GM18508 (cell line): ENCODE measurements around the gene ARID1B.

ENCODE experiments used
- ATAC-seq: cut with Tn5 transposase; IDR thresholded peaks from one replicate; pipeline ENCODE4 v1.9.1; 2021; ENCODE audit warnings: moderate number of reproducible peaks; ENCODE audit not compliant: insufficient read depth, unreplicated experiment

ARID1B gene

DNA sequence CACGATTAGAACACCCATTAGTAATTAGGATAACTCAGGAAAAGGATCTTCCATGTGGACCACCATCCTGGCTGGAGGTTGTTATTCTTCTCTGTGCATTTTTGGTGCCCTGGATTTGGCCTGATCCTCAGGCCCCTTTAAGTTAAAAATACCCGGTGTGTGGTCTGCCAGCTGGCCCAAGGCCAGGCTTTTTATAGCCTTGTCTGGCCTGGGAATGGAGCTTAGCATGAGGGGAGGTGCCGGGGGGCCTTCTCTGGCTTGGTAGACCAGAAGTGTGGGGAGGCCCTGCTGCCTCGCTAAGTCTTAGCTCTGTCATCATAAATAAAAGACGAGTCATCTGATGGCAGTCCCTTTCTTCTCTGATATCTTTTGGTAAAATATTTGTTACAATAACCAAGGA lies 71.4 kb downstream of the ARID1B start:
- no peak for ATAC-seq

DNA sequence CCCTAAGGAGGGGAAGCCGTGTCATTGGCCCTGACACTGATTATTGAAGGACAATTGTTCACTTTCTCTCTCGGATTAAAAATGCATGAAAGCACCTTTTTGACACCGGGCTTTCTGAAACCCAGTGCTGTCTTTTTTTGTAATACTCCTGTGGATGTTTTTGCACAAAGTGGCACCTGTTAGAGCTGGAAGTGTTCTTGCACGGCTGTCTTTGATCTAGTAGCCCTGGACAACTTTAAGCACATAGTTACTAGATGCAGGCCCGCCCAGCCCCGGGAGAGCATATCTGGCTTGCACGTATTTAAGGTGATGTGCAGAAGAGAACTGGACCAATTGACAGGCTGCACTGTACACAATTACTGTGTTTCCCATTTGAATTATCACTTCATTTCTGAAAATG lies 72.6 kb downstream of the ARID1B start:
- ATAC-seq = no peak

DNA sequence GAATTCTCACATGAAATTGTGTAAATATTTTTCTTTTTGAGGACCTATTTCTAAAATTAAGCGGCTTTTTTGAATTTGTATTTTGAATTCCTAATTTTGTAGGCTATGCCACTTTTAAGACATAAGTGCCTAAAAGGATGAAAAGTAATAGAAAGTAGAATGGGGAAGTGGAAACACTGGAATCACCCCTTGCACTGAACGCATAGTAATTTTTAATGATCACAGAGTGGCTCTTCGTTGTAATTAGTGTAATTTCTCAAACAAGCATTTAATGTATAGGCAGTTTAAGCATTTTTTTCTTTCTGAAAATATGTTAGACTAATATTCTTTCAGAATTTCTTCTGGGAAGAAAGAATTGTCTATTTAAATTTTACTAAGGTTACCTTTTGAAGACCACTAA lies 73.2 kb downstream of the ARID1B start:
- no peak for ATAC-seq

DNA sequence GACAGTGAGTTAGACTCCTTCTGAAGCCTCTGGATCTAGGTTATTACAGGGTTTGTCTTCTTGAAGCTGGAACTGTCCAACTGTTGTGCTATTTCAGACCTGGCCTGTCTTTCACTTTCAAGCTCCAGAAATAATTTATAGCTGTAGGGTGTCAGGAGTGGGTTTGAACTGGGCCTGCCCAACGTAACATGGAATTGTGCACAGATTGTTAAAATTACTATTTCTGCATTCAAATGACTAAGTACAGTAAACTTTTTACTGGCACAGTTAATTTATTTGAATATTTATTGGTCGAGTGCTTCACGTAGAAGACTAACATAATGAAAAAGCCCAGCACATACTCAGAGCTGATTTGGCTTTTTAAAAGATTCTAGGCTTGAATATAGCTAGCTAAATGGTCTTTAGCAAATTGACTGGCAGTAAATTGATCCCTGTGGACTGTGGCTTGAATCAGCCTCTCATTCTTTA lies 74.3 kb downstream of the ARID1B start:
- ATAC-seq = no peak

DNA sequence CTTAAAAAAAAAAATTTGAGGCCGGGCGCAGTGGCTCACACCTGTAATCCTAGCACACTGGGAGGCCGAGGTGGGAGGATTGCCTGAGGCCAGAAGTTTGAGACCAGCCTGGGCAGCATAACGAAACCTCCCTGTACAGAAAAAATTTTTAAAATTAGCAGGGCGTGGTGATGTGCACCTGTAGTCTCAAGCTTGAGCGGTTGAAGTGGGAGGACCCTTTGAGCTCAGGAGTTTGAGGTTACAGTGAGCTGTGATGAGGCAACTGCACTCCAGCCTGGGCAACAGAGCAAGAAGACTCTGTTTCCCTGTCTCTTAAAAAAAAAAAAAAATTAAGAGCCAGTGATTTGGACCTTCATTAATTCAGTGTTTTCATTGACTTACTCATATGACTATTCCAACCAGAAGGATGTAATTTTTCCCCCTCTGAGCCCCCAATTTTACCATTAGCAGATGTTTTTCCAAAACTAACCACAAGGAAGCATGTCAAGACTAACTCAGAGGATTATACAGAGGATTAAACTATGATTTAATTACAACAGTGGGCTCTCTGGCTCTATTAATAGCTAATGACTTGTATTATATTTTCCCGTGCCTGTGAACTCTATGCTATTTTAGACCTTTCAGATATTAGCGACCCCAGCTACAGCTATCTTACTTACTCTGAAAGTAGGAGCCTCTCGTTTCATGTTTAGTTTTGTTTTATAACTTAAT lies 75.1 kb downstream of the ARID1B start:
- peak; percentile 40 for ATAC-seq

DNA sequence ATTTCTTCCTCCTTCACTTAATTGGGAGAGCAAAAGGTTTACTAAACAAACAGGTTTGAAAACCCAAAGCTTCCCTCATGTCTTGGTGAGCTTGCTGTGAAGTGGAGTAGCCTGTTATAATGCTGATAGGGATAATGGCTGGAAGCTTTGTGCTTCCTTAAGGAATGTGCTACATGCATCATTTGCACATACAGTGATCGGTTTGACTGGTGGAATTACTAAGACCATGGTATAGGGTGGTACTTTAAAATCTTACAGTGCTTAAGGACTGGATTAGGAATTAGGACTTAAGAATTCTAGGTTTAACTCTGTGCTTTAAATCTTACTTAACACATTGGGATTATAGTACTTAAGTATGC lies 75.7 kb downstream of the ARID1B start:
- ATAC-seq = no peak

DNA sequence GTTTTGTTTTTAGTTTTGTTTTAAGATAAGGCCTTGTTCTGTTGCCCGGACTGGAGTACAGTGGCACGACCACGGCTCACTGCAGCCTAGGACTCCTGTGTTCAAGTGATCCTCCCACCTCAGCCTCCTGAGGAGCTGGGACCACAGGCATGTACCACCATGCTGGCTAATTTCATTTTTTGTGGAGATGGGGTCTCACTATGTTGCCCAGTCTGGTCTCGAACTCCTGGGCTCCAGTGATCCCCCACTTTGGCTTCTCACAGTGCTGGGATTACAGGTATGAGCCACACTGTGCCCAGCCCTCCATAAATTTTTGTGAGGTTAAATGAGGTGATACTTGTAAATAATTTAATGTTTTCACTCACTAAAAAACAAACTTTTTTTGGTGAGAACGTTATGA lies 76.6 kb downstream of the ARID1B start:
- ATAC-seq = no peak

DNA sequence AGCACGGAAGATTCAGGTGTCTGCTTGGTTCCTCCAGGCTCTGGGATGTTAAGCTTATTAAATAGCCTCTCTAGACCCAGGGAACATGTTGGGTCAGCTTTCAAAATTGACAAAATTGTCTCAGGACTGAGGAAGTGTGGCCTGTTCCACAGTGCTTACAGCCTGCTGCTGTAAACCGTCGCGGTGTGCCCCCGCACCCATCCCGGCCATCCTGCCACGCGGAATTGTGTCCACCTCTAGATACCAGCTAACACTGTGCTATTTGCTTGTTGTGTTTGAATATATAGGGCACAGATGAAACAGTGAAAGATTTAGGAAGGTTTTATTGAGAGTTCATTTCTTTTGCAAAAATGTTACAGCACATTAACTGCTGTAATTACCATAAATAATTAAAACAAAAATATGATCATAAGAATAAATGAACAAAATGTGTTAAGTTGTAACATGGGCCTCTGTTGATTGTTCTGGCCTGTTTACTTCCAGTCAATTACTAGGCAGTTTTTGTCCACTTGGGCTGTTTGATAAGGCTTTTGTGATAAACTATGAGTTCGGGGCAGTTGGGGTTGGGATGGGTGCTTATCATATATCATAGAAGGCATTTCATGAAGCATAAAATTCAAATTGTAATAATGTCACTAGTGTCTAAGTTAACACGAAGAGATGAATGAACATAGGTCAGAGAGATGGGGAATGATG lies 77.4 kb downstream of the ARID1B start:
- ATAC-seq = no peak

DNA sequence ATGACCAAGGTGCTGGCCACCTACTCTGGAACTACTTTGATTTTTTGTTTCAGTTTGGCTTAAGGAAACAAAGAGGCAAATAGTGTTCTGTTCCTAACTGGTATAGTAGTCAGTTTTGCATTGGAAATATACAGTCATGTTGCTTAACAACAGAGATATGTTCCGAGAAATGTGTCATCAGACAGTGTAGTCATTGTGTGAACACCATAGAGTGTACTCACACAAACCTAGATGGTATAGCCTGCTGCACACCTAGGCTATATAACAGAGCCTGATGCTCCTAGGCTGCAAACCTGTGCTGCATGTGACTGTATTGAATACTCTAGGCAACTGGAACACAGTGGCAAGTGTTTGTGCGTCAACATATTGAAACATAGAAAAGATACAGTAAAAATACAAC lies 80.4 kb downstream of the ARID1B start:
- ATAC-seq = no peak

DNA sequence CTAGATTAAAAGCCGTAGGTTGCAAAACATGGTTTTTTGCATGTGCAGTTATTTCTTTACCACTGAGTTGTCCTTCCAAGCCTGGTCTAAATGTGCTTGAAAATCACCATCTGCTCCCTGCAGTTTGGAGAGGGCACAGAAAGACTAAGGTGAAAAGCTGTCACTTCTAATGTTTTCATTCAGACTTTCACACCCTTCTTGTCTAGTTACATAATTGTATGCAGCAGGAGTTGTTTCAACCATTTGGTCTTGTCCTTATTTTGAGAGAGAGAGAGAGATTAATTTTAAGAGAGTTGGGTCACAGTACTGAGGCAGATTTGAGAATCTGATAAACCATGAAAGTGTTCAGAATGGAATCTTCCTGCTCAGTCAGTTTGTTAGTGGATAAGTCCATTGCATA lies 82.5 kb downstream of the ARID1B start:
- ATAC-seq = no peak

DNA sequence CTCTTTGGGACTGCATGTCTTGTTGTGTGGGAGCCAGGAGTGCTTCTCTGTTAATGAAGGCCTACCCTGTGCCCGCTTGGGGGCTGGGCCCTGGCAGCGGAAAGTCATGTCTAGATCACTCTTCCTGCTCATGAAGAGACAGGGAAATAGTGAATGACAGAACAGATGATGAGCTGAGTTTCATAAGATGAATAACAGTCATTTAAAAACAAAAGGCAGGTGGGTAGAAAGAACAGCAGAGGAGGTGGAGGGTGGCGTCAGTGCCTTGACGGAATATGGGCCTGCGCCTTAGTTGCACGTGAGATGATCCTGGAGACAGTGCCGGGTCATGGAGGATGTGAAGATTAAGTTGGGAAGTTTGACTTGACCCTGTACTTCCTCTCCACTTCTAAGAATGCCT lies 85.5 kb downstream of the ARID1B start:
- ATAC-seq = no peak

DNA sequence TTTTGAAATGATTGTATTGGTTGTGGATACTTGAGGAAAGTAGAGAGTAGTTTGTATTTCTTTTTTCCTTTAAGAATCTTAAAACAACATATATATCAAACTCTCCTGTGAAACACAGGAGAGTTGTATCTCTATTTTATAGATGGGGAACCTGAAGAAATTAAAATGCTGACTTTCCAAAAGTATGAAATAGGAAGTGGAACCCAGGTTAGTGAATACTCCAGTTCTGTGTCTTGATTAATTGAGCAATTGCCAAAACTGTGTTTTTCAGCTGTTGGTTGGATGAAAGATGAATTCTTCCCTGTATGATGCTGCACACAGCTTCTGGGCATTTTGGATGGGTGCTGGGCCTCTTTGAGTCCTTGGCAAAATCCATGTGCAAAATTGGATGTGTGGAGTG lies 86.3 kb downstream of the ARID1B start:
- ATAC-seq = no peak

DNA sequence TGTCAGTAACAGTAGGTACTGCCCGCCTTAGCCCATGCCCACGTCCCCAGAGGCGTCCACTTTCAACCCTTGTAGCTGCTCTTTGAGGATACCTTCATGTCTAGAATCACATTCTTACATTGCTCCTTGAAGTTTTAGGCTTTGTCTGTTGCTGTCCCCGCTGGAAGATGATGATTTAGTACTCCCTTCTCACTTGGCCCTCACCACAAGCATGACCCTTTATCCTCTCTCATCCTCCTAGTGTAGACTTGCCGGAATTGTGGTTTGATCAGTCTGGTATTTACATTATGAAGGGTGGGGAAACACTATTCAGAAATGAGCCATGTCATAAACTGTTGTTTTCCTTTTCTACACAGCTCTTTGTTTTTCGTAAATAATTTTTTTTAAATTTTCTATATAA lies 87.4 kb downstream of the ARID1B start:
- no peak for ATAC-seq

DNA sequence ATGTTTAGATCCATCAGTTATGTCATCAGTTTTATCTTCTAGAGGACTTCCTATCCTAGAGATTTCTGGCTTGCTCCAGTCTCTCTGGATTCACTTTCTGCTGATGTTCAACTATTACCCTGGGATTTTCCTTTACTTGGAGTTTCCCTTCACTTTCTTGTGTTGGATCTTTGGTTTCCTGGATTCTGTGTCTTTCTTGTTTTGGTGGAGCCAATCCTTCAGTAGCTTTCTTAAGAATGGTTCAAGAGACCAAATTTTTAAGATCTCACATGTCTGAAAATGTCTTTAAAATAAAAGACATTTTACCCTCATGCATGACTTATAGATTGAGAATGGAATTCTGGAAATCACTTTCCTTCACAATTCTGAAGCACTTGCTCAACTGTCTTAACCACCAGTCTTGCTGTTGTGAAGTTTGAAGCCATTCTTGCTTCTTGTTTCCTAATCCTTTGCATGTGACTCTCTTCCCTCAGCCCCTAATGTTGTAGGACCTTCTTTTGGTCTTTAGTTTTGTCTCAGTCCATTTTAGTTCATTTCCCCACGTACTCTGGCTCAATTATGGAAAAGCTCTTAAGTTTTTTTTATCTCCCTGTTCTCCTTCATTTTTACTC lies 87.9 kb downstream of the ARID1B start:
- ATAC-seq = no peak

DNA sequence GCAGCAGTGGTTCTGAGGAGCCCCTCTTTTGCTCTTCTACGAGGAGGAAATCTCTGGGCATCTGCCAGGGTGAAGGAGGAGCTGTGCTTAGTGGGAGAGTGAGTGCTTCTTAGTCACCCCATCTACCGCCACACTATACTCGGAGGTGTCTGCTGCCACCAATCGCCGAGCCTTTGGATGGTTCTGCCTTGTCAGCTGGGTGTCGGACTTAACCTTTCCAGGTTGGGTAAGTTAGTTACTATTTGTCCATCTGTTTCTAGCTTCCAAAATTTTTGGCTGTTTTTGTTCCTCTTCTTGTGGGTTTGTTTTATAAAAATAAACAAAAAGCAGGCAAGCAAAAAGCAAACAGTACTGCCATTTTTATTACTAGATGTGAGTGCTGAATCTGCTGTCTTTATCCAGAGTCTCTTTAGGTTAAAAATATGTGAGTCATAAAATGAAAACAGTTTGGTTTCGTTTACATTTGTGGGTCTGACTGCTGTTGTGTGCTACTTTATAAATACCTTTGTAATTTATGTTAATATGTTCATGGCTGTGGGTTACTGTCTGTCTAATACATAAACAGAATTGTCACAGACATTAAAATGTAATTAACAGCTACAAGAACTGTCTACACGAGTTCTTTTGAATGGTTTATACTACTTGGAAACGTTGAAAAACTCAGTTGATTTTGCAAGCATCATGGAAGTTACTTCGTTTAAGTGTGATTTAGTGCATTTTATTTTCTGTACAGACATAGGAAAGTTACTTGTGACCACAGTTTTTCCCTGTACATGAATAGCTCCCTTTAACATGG lies 89.2 kb downstream of the ARID1B start:
- no peak for ATAC-seq

DNA sequence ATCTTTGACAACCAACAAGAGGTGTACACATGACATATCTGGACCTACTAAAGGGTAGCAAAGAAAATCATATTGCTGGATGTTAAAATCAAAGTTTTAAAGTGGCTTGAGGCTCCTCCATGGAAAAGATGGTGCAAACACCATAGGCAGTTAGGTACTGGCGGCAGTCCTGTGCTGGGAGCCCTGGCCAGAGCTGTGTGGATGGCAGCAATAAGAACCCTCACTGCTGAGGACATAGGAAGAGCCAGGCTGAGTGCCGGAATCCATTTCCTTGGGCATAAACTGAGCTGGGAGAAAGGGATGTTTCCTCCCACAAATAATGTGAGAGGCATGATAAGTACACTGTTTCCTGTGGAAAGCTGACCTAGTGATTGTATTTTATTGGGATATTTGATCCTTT lies 89.9 kb downstream of the ARID1B start:
- no peak for ATAC-seq

DNA sequence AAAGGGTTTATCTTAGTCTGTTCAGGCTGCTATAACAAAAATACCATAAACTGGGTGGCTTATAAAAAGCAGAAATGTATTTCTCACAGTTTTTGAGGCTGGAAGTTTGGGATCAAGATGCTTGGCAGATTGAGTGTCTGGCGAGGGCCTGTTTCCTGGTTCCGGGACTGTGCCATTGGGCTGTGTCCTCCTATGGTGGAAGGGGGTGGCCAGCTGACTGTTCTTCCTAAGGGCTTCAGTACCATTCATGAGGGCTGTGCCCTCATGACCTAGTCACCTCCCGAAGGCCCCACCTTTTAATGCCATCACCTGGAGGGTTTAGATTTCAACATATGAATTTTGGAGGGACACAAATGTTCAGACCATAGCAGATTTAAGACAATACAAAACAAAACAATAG lies 91.2 kb downstream of the ARID1B start:
- ATAC-seq = no peak

DNA sequence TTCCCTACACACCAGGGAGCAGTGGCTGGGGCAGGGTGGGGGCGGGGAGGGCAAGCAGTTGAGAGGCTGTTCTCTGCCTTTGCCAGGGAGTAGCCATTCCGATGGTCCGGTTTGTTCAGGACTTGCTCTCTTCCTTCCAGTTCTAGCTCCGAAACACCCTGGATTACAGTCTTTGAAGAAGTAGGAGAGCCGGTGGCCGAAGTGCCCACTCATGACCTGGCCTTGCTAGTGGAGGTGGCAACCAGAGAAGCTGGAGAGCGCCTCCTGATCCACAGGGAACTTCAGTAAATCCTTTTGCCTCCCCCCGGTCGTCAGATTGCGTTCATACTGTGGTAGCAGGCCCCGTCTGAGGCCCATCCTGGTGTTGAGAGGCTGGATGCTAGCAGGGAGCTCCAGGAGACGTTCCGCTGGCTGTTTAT lies 92.8 kb downstream of the ARID1B start:
- ATAC-seq = no peak

DNA sequence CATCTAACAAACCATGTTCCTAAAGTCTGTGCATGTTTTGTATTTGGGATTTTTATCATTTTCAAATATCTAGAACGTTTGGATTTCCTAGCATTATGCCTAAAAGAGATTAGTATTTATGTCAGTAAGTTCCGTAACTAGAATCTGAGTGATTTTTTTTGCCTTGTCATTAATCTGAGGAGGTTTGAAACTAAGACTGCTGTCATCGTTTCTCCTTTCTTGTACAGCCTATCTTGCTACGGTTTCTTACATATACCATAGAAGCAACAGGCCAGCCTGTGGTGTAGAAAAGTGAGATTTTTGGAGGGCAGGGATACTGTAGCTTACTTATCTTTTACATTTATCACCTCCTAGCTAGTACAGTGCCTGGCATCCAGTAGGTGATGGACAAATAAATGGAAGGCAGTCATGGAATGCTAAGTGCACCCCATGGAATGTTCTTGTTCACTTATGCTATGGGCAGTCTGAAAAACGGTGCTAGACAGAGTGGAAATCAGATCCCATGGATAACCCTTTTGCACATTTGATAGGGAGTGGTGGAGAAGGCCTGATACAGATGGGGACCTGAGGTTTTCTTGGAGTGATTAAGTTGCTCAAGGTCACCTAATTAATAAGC lies 93.9 kb downstream of the ARID1B start:
- no peak for ATAC-seq

DNA sequence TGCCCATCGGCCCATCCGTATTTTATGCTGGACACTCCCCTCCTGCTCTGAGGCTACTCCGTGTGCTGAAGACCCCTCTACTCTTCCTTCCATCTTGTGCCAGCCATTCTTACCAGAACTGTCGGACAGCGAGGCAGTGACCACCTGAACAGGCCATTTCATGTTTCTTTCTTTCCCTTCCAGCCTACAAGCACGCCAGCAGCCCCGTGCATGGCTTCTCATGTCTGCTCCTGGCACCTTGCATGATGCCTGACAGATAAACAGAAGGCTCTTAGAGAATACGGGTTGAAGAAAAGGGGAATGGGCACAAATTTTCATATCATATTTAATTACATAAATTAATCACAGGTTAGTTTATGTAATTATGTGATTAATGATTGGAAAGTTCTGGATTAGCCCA lies 95.7 kb downstream of the ARID1B start:
- no peak for ATAC-seq
